ENCODE data around the gene NR5A2.

Gene NR5A2

GRCh38 chr1:200213921-200214320 lies 186.4 kb downstream of the NR5A2 start:
- DNase-seq, result no peak

DNA sequence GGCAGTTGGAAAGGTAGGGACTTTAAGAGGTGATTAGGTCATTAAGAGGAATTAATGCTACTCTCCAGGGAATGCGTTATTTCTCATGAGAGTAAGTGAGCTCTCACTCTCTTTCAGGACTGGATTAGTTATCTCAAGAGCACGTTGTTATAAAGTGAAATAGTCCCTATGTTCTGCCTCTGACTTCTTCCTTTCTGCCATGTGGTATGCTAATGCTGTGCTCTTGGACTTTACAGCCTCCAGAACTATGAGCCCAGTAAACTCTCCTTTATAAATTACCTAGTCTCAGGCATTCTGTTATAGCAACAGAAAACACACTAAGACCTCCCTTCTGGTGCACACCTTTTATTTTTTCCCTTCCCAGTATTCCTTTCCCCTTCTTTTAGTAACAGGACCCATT lies 187.8 kb downstream of the NR5A2 start:
- DNase-seq, result no peak

- DNase-seq, result no peak
Observed at GRCh38 chr1:200217703-200218102, 190.2 kb downstream of the NR5A2 start.

DNA sequence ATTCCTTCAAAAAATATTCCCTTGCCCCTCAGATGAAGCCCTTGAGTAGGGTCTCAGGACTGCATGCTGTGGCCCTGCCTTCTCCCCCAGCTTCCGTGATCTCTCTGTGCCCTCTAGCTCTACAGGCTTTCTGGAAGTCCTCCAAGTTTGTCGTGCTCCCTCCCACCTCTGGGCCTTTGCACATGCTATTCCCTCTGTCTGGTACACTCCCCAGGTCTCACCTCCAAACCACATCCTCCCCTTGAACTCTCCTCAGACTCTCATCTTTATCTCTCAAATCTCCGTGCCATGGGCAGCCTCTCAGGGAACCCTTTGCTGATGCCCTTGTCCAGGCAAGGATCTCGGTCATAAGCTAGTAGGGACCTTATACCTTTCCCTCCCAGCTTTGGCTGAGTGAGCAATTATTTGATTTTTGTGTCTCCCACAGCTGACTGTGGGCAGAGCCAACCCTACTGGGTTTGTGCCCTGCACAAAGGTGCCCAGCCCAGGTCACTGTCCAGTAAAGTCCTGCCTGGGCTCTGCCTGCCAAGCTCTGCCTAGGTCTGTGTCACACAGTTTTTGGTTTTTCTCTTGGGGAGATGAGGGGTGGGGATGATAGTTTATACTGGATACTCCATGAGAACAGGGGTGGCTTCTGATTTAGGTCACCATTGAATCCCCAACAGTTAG lies 194.2 kb downstream of the NR5A2 start:
- no peak for DNase-seq

DNA sequence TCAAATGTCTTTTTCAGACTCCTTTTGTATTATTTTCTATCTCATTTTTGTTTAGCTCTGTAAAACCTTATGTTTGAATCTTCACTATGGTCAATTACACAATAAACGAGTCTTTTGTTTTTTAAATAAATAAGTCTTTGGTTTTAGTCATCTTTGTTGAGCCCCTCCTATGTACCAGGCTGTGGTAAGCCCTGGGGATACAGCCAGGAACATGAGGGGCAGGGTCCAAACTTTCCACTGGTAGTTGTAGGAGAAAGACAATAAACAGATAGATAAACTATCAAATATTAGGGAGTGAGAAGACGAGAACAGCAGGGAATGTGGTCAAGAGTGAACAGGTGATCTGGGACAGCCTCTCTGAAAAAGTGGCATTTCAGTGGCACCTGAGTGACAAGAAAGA lies 195.7 kb downstream of the NR5A2 start:
- no peak for DNase-seq

- DNase-seq, result no peak
Observed at GRCh38 chr1:200223613-200224012, 196.1 kb downstream of the NR5A2 start.

DNA sequence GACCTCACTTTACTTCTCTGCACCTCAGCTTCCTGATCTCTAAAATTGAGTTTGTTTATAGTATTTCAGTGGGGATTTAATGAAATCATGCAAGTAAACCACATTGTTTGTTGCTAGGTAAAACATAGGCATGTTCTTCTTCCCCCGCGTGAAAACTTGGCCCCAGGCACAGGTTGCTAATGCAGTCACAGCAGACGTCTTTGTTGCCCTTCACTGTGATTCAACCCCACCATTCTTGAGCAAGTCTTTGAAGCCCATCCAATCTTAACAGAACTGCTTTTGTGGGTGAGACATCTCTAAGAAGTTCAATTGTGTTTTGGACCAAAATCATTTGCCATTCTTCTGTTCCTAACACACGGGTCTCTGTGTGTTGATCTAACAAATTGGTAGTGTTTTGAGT lies 196.8 kb downstream of the NR5A2 start:
- DNase-seq, result no peak

DNA sequence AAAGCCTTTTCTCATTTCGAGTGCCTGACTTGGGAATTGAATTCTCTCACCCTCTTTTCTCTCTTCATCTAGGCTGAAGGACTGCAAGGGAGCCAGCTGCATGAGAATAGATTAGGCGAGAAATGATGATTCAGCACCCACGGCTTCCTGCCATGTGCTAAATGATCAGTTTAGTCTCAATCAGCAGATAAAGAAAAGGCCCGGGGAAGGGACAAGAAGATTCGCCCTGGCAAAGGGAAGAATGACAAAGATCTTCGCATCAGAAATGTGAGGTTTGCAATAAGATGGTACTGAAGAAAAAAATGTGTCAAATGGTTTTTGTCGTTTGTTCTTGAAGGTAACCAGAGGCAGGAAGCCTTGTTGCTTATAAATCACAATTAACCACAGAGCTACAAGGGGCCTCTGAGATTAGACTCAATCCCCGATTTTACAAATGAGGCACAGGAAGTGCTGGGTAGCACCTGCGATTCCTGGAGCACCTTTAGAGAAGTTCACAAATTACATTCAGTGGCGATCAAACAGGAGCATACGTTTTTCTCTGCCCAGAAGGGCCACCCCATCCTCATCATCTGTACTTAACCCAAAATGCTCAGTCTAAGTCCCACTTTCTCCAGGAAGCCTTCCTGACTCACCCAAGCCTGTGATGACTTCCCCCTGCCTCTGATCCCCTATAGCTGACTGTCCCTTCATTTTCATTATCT lies 198.9 kb downstream of the NR5A2 start:
- DNase-seq, result peak in 1 of 2 donors; percentile 42

- DNase-seq, result no peak
Observed at GRCh38 chr1:200226969-200227303, 199.4 kb downstream of the NR5A2 start.

Measured in bone marrow (tissue), 2 donors.